GM12801 (cell line): ENCODE measurements around the gene AMBRA1.

Source experiments
- CTCF ChIP-seq: IDR thresholded peaks from one replicate; pipeline ENCODE4 v1.5.1; 2011; ENCODE audit warnings: control low read depth; ENCODE audit not compliant: insufficient read length; ENCODE audit errors: extremely low read depth

AMBRA1 gene

GRCh38 chr11:46528445-46529094, 65.3 kb downstream of the AMBRA1 start:
- TF ChIP-seq CTCF, result no peak

GRCh38 chr11:46527591-46528130, 66.2 kb downstream of the AMBRA1 start:
- no peak for TF ChIP-seq CTCF

- no peak for TF ChIP-seq CTCF
Observed at GRCh38 chr11:46526216-46527215, 67.3 kb downstream of the AMBRA1 start.

GRCh38 chr11:46524201-46524770, 69.5 kb downstream of the AMBRA1 start:
- no peak for TF ChIP-seq CTCF

- TF ChIP-seq CTCF, result no peak
Observed at GRCh38 chr11:46523290-46523689, 70.5 kb downstream of the AMBRA1 start.

GRCh38 chr11:46522682-46523281, 71.0 kb downstream of the AMBRA1 start:
- no peak for TF ChIP-seq CTCF
